Stomach smooth muscle (tissue), 2 donors: ENCODE measurements around the gene MTA1.

Source experiments
- H3K27ac ChIP-seq: one replicate; pipeline ENCODE4 v1.7.0; 2013; ENCODE audit warnings: mild to moderate bottlenecking, low read length, inconsistent platforms
- H3K27me3 ChIP-seq, 2 donors: one replicate each; pipeline ENCODE4 v1.7.0; 2013; ENCODE audit warnings: low read length in 2 of 2; ENCODE audit not compliant: insufficient read depth in 2 of 2, control insufficient read depth in 1 of 2
- H3K36me3 ChIP-seq, 2 donors: one replicate each; pipeline ENCODE4 v1.7.0; 2013; ENCODE audit warnings: low read length in 2 of 2; ENCODE audit not compliant: control insufficient read depth in 2 of 2, insufficient read depth in 2 of 2
- H3K4me1 ChIP-seq: one replicate; pipeline ENCODE4 v1.7.0; 2013; ENCODE audit warnings: low read length; ENCODE audit not compliant: control insufficient read depth, insufficient read depth
- H3K4me3 ChIP-seq, 2 donors: one replicate each; pipeline ENCODE4 v1.7.0; 2013; ENCODE audit warnings: low read length in 2 of 2
- H3K9ac ChIP-seq, 2 donors: one replicate each; pipeline ENCODE4 v1.7.0; 2013; ENCODE audit warnings: low read length in 2 of 2, mild to moderate bottlenecking in 1 of 2
- H3K9me3 ChIP-seq, 2 donors: one replicate each; pipeline ENCODE4 v1.7.0; 2013; ENCODE audit warnings: low read length in 2 of 2; ENCODE audit not compliant: control insufficient read depth in 2 of 2
- donor health status: healthy.
- donor health status: Pancreatic carcinoma.

MTA1 gene

GRCh38 chr14:105508069-105508468 is 88.4 kb downstream of the MTA1 start:
- Histone ChIP-seq H3K27ac (no peak overlapping the region), H3K9ac (no peak overlapping the region), H3K36me3 (no peaks in the 10 kb centered on the region), H3K4me3 (no peak overlapping the region), H3K27me3 (peaks cover 10 to 13% of the 10 kb centered on the region in 2 donors), H3K9me3 (no peaks in the 10 kb centered on the region), H3K4me1 (no peaks in the 10 kb centered on the region)

- Histone ChIP-seq H3K27ac (no peak overlapping the region), H3K27me3 (peaks cover 10 to 13% of the 10 kb centered on the region in 2 donors)
Measured at GRCh38 chr14:105508601-105509000, 89.0 kb downstream of the MTA1 start.

GRCh38 chr14:105517096-105517495 is 97.5 kb downstream of the MTA1 start:
- H3K36me3 ChIP-seq = no peaks in the 10 kb centered on the region
- H3K27ac ChIP-seq = no peak overlapping the region
- peaks cover 0 to 2% of the 10 kb centered on the region in 2 donors for H3K9me3 ChIP-seq
- peaks cover 4 to 5% of the 10 kb centered on the region in 2 donors for H3K27me3 ChIP-seq
- H3K9ac ChIP-seq = no peak overlapping the region
- H3K4me3 ChIP-seq = no peak overlapping the region
- no peaks in the 10 kb centered on the region for H3K4me1 ChIP-seq

More at GRCh38 chr14:105508601-105509000, 89.0 kb downstream of the MTA1 start:
- Histone ChIP-seq H3K36me3 (no peaks in the 10 kb centered on the region), H3K9ac (no peak overlapping the region), H3K4me3 (no peak overlapping the region), H3K4me1 (no peaks in the 10 kb centered on the region), H3K9me3 (no peaks in the 10 kb centered on the region)

- no peak overlapping the region for H3K27ac ChIP-seq
- H3K36me3 ChIP-seq = no peaks in the 10 kb centered on the region
- no peaks in the 10 kb centered on the region for H3K27me3 ChIP-seq
- H3K4me1 ChIP-seq = no peaks in the 10 kb centered on the region
- no peak overlapping the region for H3K9ac ChIP-seq
- no peak overlapping the region for H3K4me3 ChIP-seq
- H3K9me3 ChIP-seq = no peaks in the 10 kb centered on the region
Measured at GRCh38 chr14:105519946-105520698, 100.5 kb downstream of the MTA1 start.
